CD4-positive, CD25-positive, alpha-beta regulatory T cell (primary cell): ENCODE results near the gene SPPL2B. TPM values are rescaled to one million over a fixed set of nuclear protein-coding genes. Genes with fewer than 3 reads are reported as not detected.

ENCODE experiments used
- ATAC-seq, 2 donors: fragments of 150-1000 bp; cut with Tn5 transposase; one replicate each; pipeline ENCODE4 v1.10.0; 2021; ENCODE audit warnings: low read depth in 2 of 2, moderate number of reproducible peaks in 2 of 2, moderate library complexity in 1 of 2
- DNase-seq, 3 donors: peaks; one replicate each; pipeline versions ENCODE4 v3.0.0 to v3.0.0-alpha.2; 2012 to 2022; ENCODE audit warnings: mixed read lengths in 1 of 3
- H3K27ac ChIP-seq: one replicate; pipeline ENCODE4 v1.7.0; 2013; ENCODE audit warnings: mild to moderate bottlenecking, low read length; ENCODE audit not compliant: insufficient read depth, poor library complexity, severe bottlenecking
- H3K27me3 ChIP-seq: one replicate; pipeline ENCODE4 v1.7.0; 2013; ENCODE audit warnings: low read length; ENCODE audit not compliant: control insufficient read depth, insufficient read depth
- H3K36me3 ChIP-seq: one replicate; pipeline ENCODE4 v1.7.0; 2013; ENCODE audit warnings: mild to moderate bottlenecking, low read length, moderate library complexity; ENCODE audit not compliant: control insufficient read depth, insufficient read depth
- H3K4me1 ChIP-seq: 2 replicates; pipeline ENCODE4 v1.7.0; 2013; ENCODE audit warnings: mild to moderate bottlenecking, low read length; ENCODE audit not compliant: insufficient read depth, control insufficient read depth, poor library complexity, severe bottlenecking
- H3K4me3 ChIP-seq: one replicate; pipeline ENCODE4 v1.7.0; 2013; ENCODE audit warnings: low read depth, mild to moderate bottlenecking, low read length, moderate library complexity
- H3K9me3 ChIP-seq, 2 experiments: 1 replicate in 1 of 2; 2 replicates in 1 of 2; pipeline ENCODE4 v1.7.0; 2013; ENCODE audit warnings: low read length in 2 of 2, mild to moderate bottlenecking in 1 of 2, moderate library complexity in 1 of 2; ENCODE audit not compliant: control insufficient read depth in 2 of 2
- H3K27ac Mint-ChIP-seq, 3 donors: one replicate each; pipeline ENCODE4 v1.8.0; 2020 to 2022; ENCODE audit warnings: mild to moderate bottlenecking in 3 of 3, mixed read lengths in 3 of 3, moderate library complexity in 2 of 3
- H3K27me3 Mint-ChIP-seq: one replicate; pipeline ENCODE4 v1.8.0; 2022; ENCODE audit warnings: mild to moderate bottlenecking, mixed read lengths
- H3K36me3 Mint-ChIP-seq: one replicate; pipeline ENCODE4 v1.8.0; 2020; ENCODE audit warnings: mixed read lengths
- H3K4me1 Mint-ChIP-seq, 4 donors: one replicate each; pipeline ENCODE4 v1.8.0; 2020 to 2022; ENCODE audit warnings: mixed read lengths in 4 of 4, mild to moderate bottlenecking in 1 of 4
- H3K4me3 Mint-ChIP-seq, 4 donors: one replicate each; pipeline ENCODE4 v1.8.0; 2020 to 2022; ENCODE audit warnings: mild to moderate bottlenecking in 4 of 4, mixed read lengths in 4 of 4, moderate library complexity in 3 of 4
- H3K9me3 Mint-ChIP-seq, 7 donors: one replicate each; pipeline ENCODE4 v1.8.0; 2020 to 2022; ENCODE audit warnings: mixed read lengths in 7 of 7, mild to moderate bottlenecking in 3 of 7, moderate library complexity in 2 of 7
- polyA plus RNA-seq, 4 donors: library from polyadenylated mRNA; unstranded; fragments of 300-500 nt; fragmentation: Illumina TruSeq; gene quantifications; one replicate each; pipeline ENCODE4 v1.2.3, GENCODE V29; 2021
- total RNA-seq: library from RNA; stranded (reverse); gene quantifications from one replicate; pipeline ENCODE4 v1.2.3, GENCODE V29; 2022

The SPPL2B gene
- total and polyA plus RNA-seq, 5 donors from 2014 or later, result 4.3 to 69.7 (median 6.4) TPM

- H3K4me1 Mint-ChIP-seq, result peaks cover 4 to 50% (median 24%) of the 10 kb centered on the region in 4 donors
- no peak for ATAC-seq
These were observed 5.3 kb downstream of the SPPL2B start for GRCh38 chr19:2333807-2334211.

GRCh38 chr19:2334426-2334825, 5.9 kb downstream of the SPPL2B start:
- Mint-ChIP-seq H3K4me1 (peaks cover 4 to 46% (median 19%) of the 10 kb centered on the region in 4 donors), H3K9me3 (peaks cover 0 to 2% (median 0%) of the 10 kb centered on the region in 7 donors), H3K27ac (no peak overlapping the region), H3K27me3 (no peaks in the 10 kb centered on the region), H3K4me3 (peak overlapping the region in 1 of 4 donors; percentile 60), H3K36me3 (peaks cover 12% of the 10 kb centered on the region)
- no peaks in the 10 kb centered on the region for H3K9me3 ChIP-seq
- no peaks in the 10 kb centered on the region for H3K27me3 ChIP-seq
- no peak overlapping the region for H3K4me3 ChIP-seq
- H3K27ac ChIP-seq, result no peak overlapping the region
- no peak for ATAC-seq
- no peaks in the 10 kb centered on the region for H3K36me3 ChIP-seq
- H3K4me1 ChIP-seq, result peaks cover 8% of the 10 kb centered on the region
- DNase-seq, result no peak

More at GRCh38 chr19:2333807-2334211, 5.3 kb downstream of the SPPL2B start:
- no peaks in the 10 kb centered on the region for H3K27me3 ChIP-seq
- Mint-ChIP-seq H3K27ac (peak overlapping the region in 1 of 3 donors; percentile 78), H3K9me3 (peaks cover 0 to 2% (median 0%) of the 10 kb centered on the region in 7 donors), H3K4me3 (peak overlapping the region in 2 of 4 donors; percentile 22 to 60), H3K36me3 (peaks cover 12% of the 10 kb centered on the region), H3K27me3 (no peaks in the 10 kb centered on the region)
- no peak overlapping the region for H3K4me3 ChIP-seq
- peaks cover 15% of the 10 kb centered on the region for H3K4me1 ChIP-seq
- no peaks in the 10 kb centered on the region for H3K36me3 ChIP-seq
- H3K27ac ChIP-seq, result no peak overlapping the region
- H3K9me3 ChIP-seq, result no peaks in the 10 kb centered on the region
- no peak for DNase-seq

GRCh38 chr19:2334986-2335846, 6.7 kb downstream of the SPPL2B start:
- Mint-ChIP-seq H3K27ac (peak overlapping the region in 1 of 3 donors; percentile 62), H3K4me3 (peak overlapping the region in 1 of 4 donors; percentile 73), H3K4me1 (peaks cover 4 to 39% (median 14%) of the 10 kb centered on the region in 4 donors), H3K9me3 (peaks cover 0 to 2% (median 0%) of the 10 kb centered on the region in 7 donors), H3K36me3 (peaks cover 12% of the 10 kb centered on the region), H3K27me3 (no peaks in the 10 kb centered on the region)
- ATAC-seq (no peak), DNase-seq (no peak)
- Histone ChIP-seq H3K27me3 (no peaks in the 10 kb centered on the region), H3K27ac (no peak overlapping the region), H3K36me3 (no peaks in the 10 kb centered on the region), H3K4me1 (peaks cover 4% of the 10 kb centered on the region), H3K4me3 (no peak overlapping the region), H3K9me3 (no peaks in the 10 kb centered on the region)

GRCh38 chr19:2335848-2336247, 7.4 kb downstream of the SPPL2B start:
- H3K27me3 Mint-ChIP-seq, result no peaks in the 10 kb centered on the region
- Histone ChIP-seq H3K36me3 (no peaks in the 10 kb centered on the region), H3K4me3 (no peak overlapping the region), H3K27ac (no peak overlapping the region), H3K27me3 (no peaks in the 10 kb centered on the region), H3K9me3 (no peaks in the 10 kb centered on the region), H3K4me1 (peaks cover 4% of the 10 kb centered on the region)
- peaks cover 12% of the 10 kb centered on the region for H3K36me3 Mint-ChIP-seq
- H3K9me3 Mint-ChIP-seq, result peaks cover 0 to 2% (median 0%) of the 10 kb centered on the region in 7 donors
- peak overlapping the region in 1 of 3 donors; percentile 62 for H3K27ac Mint-ChIP-seq
- H3K4me1 Mint-ChIP-seq, result peaks cover 4 to 34% (median 12%) of the 10 kb centered on the region in 4 donors
- no peak for ATAC-seq
- peak overlapping the region in 2 of 4 donors; percentile 5 to 73 for H3K4me3 Mint-ChIP-seq
- no peak for DNase-seq

- Mint-ChIP-seq H3K9me3 (peaks cover 0 to 2% (median 0%) of the 10 kb centered on the region in 7 donors), H3K36me3 (peaks cover 12% of the 10 kb centered on the region), H3K27ac (peak overlapping the region in 2 of 3 donors; percentile 59 to 75), H3K4me1 (peaks cover 4 to 25% (median 10%) of the 10 kb centered on the region in 4 donors), H3K27me3 (no peaks in the 10 kb centered on the region), H3K4me3 (no peak overlapping the region)
- no peak for DNase-seq
- H3K4me3 ChIP-seq, result no peak overlapping the region
- no peaks in the 10 kb centered on the region for H3K27me3 ChIP-seq
- no peaks in the 10 kb centered on the region for H3K9me3 ChIP-seq
- H3K36me3 ChIP-seq, result no peaks in the 10 kb centered on the region
- no peak for ATAC-seq
- H3K4me1 ChIP-seq, result peaks cover 4% of the 10 kb centered on the region
- H3K27ac ChIP-seq, result no peak overlapping the region
These were observed 8.2 kb downstream of the SPPL2B start for GRCh38 chr19:2336528-2337328.

GRCh38 chr19:2337329-2337707, 8.8 kb downstream of the SPPL2B start:
- Histone ChIP-seq H3K9me3 (no peaks in the 10 kb centered on the region), H3K36me3 (no peaks in the 10 kb centered on the region), H3K4me1 (no peaks in the 10 kb centered on the region), H3K27ac (no peak overlapping the region), H3K27me3 (no peaks in the 10 kb centered on the region), H3K4me3 (no peak overlapping the region)
- Mint-ChIP-seq H3K27ac (no peak overlapping the region), H3K4me1 (peaks cover 4 to 20% (median 10%) of the 10 kb centered on the region in 4 donors), H3K27me3 (no peaks in the 10 kb centered on the region), H3K9me3 (peaks cover 0 to 2% (median 0%) of the 10 kb centered on the region in 7 donors), H3K4me3 (no peak overlapping the region), H3K36me3 (peaks cover 12% of the 10 kb centered on the region)
- no peak for ATAC-seq
- no peak for DNase-seq

- Histone ChIP-seq H3K36me3 (no peaks in the 10 kb centered on the region), H3K27me3 (no peaks in the 10 kb centered on the region), H3K4me1 (no peaks in the 10 kb centered on the region), H3K27ac (no peak overlapping the region), H3K4me3 (no peak overlapping the region), H3K9me3 (no peaks in the 10 kb centered on the region)
- H3K9me3 Mint-ChIP-seq, result peaks cover 0 to 2% (median 0%) of the 10 kb centered on the region in 7 donors
- no peaks in the 10 kb centered on the region for H3K27me3 Mint-ChIP-seq
- H3K27ac Mint-ChIP-seq, result no peak overlapping the region
- no peak for DNase-seq
- no peak for ATAC-seq
- H3K4me3 Mint-ChIP-seq, result no peak overlapping the region
- peaks cover 4 to 17% (median 10%) of the 10 kb centered on the region in 4 donors for H3K4me1 Mint-ChIP-seq
- H3K36me3 Mint-ChIP-seq, result peaks cover 12% of the 10 kb centered on the region
These were observed 9.7 kb downstream of the SPPL2B start for GRCh38 chr19:2338055-2338615.
